HepG2 (cell line): Measurements from ENCODE around the gene INSR. TPM values are rescaled to one million over a fixed set of nuclear protein-coding genes. Genes with fewer than 3 reads are reported as not detected.

Source experiments
- ATAC-seq: fragments of 200-7000 bp; cut with Tn5 transposase; 3 replicates; pipeline ENCODE4 v1.9.1; 2020; ENCODE audit warnings: mild to moderate bottlenecking, moderate library complexity
- BruUV-seq: library from RNA; stranded (reverse); fragments of 400-500 nt; replicated peaks from 2 replicates; lab custom pipeline; 2021; lab: Mats Ljungman, UMichigan
- CTCF ChIA-PET: fragments of 300-600 bp; formaldehyde crosslinking; extraction: SDS; loops from one replicate; lab custom pipeline; 2021; ENCODE audit warnings: low total read pairs, inconsistent platforms, low intra/inter-chr PET ratio; lab: Yijun Ruan, JAX
- POLR2A ChIA-PET: fragments of 350-600 bp; sonication (Branson Sonifier 250); formaldehyde crosslinking; loops from one replicate; lab custom pipeline; 2020; ENCODE audit warnings: antibody characterized with exemption, inconsistent platforms; lab: Yijun Ruan, JAX
- DNase-seq: peaks from one replicate; pipeline ENCODE4 v3.0.0-alpha.2; 2015; ENCODE audit warnings: low spot score
- FAIRE-seq: peaks from 3 replicates; lab custom pipeline; 2011; peaks lifted over from hg19 to GRCh38; lab: Jason Lieb, UNC
- H2AFZ ChIP-seq: one replicate; pipeline ENCODE4 v1.6.1; 2011; ENCODE audit warnings: low read length, inconsistent platforms
- H3K27ac ChIP-seq: fragments of 300-600 bp; 3 replicates; pipeline ENCODE4 v1.8.0; 2011; ENCODE audit warnings: mixed run types, mild to moderate bottlenecking, mixed read lengths, low read length, inconsistent platforms; ENCODE audit not compliant: insufficient read depth; ENCODE audit errors: extremely low read length
- H3K27me3 ChIP-seq, 2 experiments: fragments of 200-600 bp in 1 of 2; 2 replicates in 1 of 2; 3 replicates in 1 of 2; pipeline versions ENCODE4 v1.6.0 to v1.8.0; 2011; ENCODE audit warnings: low read length in 2 of 2, mild to moderate bottlenecking in 2 of 2, moderate library complexity in 2 of 2, inconsistent platforms in 1 of 2; ENCODE audit not compliant: insufficient read depth in 2 of 2, control insufficient read depth in 1 of 2
- H3K36me3 ChIP-seq, 2 experiments: fragments of 200-600 bp in 1 of 2; replicated peaks in 1 of 2; 2 replicates in 1 of 2; 3 replicates in 1 of 2; pipeline versions ENCODE4 v1.5.1 to v1.8.0; 2011; ENCODE audit warnings: low read length in 2 of 2, inconsistent platforms in 1 of 2; ENCODE audit not compliant: insufficient read depth in 2 of 2, control insufficient read depth in 1 of 2
- H3K4me1 ChIP-seq: 2 replicates; pipeline ENCODE4 v1.5.1; 2012; ENCODE audit warnings: low read length, inconsistent platforms; ENCODE audit not compliant: insufficient read depth
- H3K4me2 ChIP-seq: 2 replicates; pipeline ENCODE4 v1.6.0; 2011; ENCODE audit warnings: low read depth, low read length, inconsistent platforms
- H3K4me3 ChIP-seq, 3 experiments: fragments of 200-600 bp in 1 of 3; sonication (generic), shearing (Covaris generic) in 1 of 3; replicated peaks in 1 of 3; 2 replicates each; pipeline ENCODE4 v1.5.1; 2011 to 2016; ENCODE audit warnings: low read length in 3 of 3, inconsistent platforms in 2 of 3, low read depth in 2 of 3, mild to moderate bottlenecking in 2 of 3, control low read depth in 1 of 3, mixed read lengths in 1 of 3; ENCODE audit not compliant: insufficient read depth in 1 of 3
- H3K79me2 ChIP-seq: one replicate; pipeline ENCODE4 v1.6.1; 2011; ENCODE audit warnings: low read length, inconsistent platforms; ENCODE audit not compliant: insufficient read depth
- H3K9ac ChIP-seq: 2 replicates; pipeline ENCODE4 v1.6.0; 2011; ENCODE audit warnings: mild to moderate bottlenecking, low read depth, low read length, inconsistent platforms; ENCODE audit not compliant: insufficient read depth
- H3K9me3 ChIP-seq: 2 replicates; pipeline ENCODE4 v1.5.1; 2012; ENCODE audit warnings: mild to moderate bottlenecking, low read length
- H4K20me1 ChIP-seq: 2 replicates; pipeline ENCODE4 v1.6.0; 2011; ENCODE audit warnings: inconsistent platforms, mild to moderate bottlenecking, low read length, moderate library complexity; ENCODE audit not compliant: insufficient read depth
- CBX2 ChIP-seq, 2 experiments: fragments of 200-600 bp in 1 of 2; sonication (generic); formaldehyde crosslinking in 1 of 2; IDR thresholded peaks; 2 replicates each; pipeline versions ENCODE4 v1.7.0 to v1.8.1; 2018 to 2022; ENCODE audit warnings: low read depth in 2 of 2, low read length in 1 of 2, mild to moderate bottlenecking in 1 of 2, missing genetic modification reagents in 1 of 2
- KAT8 ChIP-seq: IDR thresholded peaks from 2 replicates; pipeline ENCODE4 v1.6.1; 2016; ENCODE audit warnings: missing genetic modification reagents, missing compliant biosample characterization
- KLF11 ChIP-seq: IDR thresholded peaks from 2 replicates; pipeline ENCODE4 v1.6.1; 2016; ENCODE audit warnings: missing compliant biosample characterization
- MAF1 ChIP-seq: sonication (generic); formaldehyde crosslinking; IDR thresholded peaks from 2 replicates; pipeline ENCODE4 v1.5.0; 2020; ENCODE audit warnings: missing genetic modification reagents, borderline replicate concordance
- SMAD3 ChIP-seq: sonication (generic); formaldehyde crosslinking; IDR thresholded peaks from 2 replicates; pipeline ENCODE4 v1.4.0; 2020; ENCODE audit warnings: missing genetic modification reagents
- SSRP1 ChIP-seq: IDR thresholded peaks from 2 replicates; pipeline ENCODE4 v1.6.1; 2016; ENCODE audit warnings: control low read depth
- ZNF121 ChIP-seq: sonication (generic); formaldehyde crosslinking; IDR thresholded peaks from 2 replicates; pipeline ENCODE4 v1.5.0; 2020; ENCODE audit warnings: mild to moderate bottlenecking, missing genetic modification reagents
- ZNF205 ChIP-seq: IDR thresholded peaks from 2 replicates; pipeline ENCODE4 v1.6.1; 2018; ENCODE audit warnings: missing biosample characterization, missing genetic modification reagents
- ZNF331 ChIP-seq: sonication (generic); formaldehyde crosslinking; IDR thresholded peaks from 2 replicates; pipeline ENCODE4 v1.4.0; 2020; ENCODE audit warnings: missing genetic modification reagents
- WGBS: methylation state at CpG from one replicate; pipeline ENCODE4 v1.1.6; 2017; ENCODE audit warnings: low lambda C conversion rate; 5-methylcytosine and 5-hydroxymethylcytosine counted together
- in situ Hi-C: cut with HindIII; loops from 2 replicates; pipeline ENCODE4 v1.10.0; 2017; ENCODE audit warnings: low pct_unique_long_range_greater_than_20kb; ENCODE audit not compliant: extremely low pct_ligation_motif_present
- intact Hi-C: fragments of 100-400 bp; cut with micrococcal nuclease; formaldehyde crosslinking; loops from one replicate; pipeline ENCODE4 v1.10.0; 2022; ENCODE audit not compliant: unreplicated experiment
- polyA plus RNA-seq, 8 experiments: library from polyadenylated mRNA; depleted of rRNA in 3 of 8; stranded (reverse) in 7 of 8; unstranded in 1 of 8; fragments of >200 nt; fragmentation: Illumina TruSeq in 4 of 8; extraction: Trizol in 4 of 8; gene quantifications; 2 replicates each; pipeline versions ENCODE4 v1.2.1 to v1.2.3, GENCODE V29; 2011 to 2016; ENCODE audit warnings: low read depth in 4 of 8, missing spikeins in 1 of 8, mixed read lengths in 1 of 8; ENCODE audit not compliant: insufficient read depth in 1 of 8
- total RNA-seq, 5 experiments: library from RNA; depleted of rRNA; stranded (reverse); fragments of >200 nt; fragmentation: Illumina TruSeq; extraction: Trizol; gene quantifications; 2 replicates each; pipeline ENCODE4 v1.2.3, GENCODE V29; 2016; ENCODE audit warnings: low read depth in 1 of 5
- TF ChIP-seq, protein P1 (sequence below): IDR thresholded peaks from 2 replicates; pipeline ENCODE4 v1.6.1; 2016; ENCODE audit warnings: low read depth, missing genetic modification reagents, missing compliant biosample characterization
- TF ChIP-seq, protein P2 (sequence below): sonication (generic); formaldehyde crosslinking; IDR thresholded peaks from 2 replicates; pipeline ENCODE4 v1.4.0; 2020; ENCODE audit warnings: missing genetic modification reagents
- TF ChIP-seq, protein P3 (sequence below): IDR thresholded peaks from 2 replicates; pipeline ENCODE4 v1.6.1; 2016; ENCODE audit warnings: control low read depth
- TF ChIP-seq, protein P4 (sequence below): IDR thresholded peaks from 2 replicates; pipeline ENCODE4 v1.6.1; 2012; ENCODE audit warnings: inconsistent platforms

Gene INSR
- total and polyA plus RNA-seq, 2 of the 13 experiments (the other 11 are each of a cell fraction or from before 2014, with no cell fraction given) = 24.2 to 29.8 TPM

DNA sequence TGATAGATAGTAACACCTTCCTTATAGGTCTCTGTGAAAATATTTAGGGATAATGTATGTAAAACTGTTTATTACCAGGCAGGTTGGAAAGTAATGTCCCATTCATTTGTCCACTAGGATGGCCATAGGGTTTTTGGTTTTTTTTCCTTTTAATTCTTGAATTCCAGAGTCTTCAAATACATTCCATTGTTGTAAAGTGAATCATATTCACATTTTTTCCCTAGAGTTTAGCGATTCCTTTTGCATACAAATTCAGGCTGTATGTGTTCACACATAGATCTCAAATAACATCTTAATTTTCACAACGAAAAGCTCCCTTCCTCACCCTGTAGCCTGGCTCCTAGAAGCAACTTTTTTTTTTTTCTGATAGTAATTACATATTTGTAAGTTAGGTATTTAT lies 226.5 kb downstream of the INSR start:
- ChIA-PET POLR2A (no interaction called here), CTCF (no interaction called here)
- intact Hi-C loops = no loop called here
- peaks cover 14% of the 10 kb centered on the region for H3K4me1 ChIP-seq
- H2AFZ ChIP-seq = no peak overlapping the region
- H3K27ac ChIP-seq = no peak overlapping the region
- no peak overlapping the region for H3K4me2 ChIP-seq
- H3K9ac ChIP-seq = no peak overlapping the region
- 64% methylated on average over 2 of the region's 2 CpGs for WGBS
- ATAC-seq = no peak
- H3K36me3 ChIP-seq = peaks cover 0 to 13% of the 10 kb centered on the region in 2 experiments; a peak in 3 of 5 replicates
- H3K79me2 ChIP-seq = peaks cover 11% of the 10 kb centered on the region
- H3K9me3 ChIP-seq = peaks cover 7% of the 10 kb centered on the region
- H4K20me1 ChIP-seq = no peaks in the 10 kb centered on the region
- DNase-seq = no peak
- no peak overlapping the region for H3K4me3 ChIP-seq
- no peak for FAIRE-seq
- H3K27me3 ChIP-seq = no peaks in the 10 kb centered on the region; a peak in 1 of 5 replicates
- in situ Hi-C loops = no loop called here
- BruUV-seq = no TSS peak
- no peak for TF ChIP-seq ZNF121
- TF ChIP-seq, protein P1, sequence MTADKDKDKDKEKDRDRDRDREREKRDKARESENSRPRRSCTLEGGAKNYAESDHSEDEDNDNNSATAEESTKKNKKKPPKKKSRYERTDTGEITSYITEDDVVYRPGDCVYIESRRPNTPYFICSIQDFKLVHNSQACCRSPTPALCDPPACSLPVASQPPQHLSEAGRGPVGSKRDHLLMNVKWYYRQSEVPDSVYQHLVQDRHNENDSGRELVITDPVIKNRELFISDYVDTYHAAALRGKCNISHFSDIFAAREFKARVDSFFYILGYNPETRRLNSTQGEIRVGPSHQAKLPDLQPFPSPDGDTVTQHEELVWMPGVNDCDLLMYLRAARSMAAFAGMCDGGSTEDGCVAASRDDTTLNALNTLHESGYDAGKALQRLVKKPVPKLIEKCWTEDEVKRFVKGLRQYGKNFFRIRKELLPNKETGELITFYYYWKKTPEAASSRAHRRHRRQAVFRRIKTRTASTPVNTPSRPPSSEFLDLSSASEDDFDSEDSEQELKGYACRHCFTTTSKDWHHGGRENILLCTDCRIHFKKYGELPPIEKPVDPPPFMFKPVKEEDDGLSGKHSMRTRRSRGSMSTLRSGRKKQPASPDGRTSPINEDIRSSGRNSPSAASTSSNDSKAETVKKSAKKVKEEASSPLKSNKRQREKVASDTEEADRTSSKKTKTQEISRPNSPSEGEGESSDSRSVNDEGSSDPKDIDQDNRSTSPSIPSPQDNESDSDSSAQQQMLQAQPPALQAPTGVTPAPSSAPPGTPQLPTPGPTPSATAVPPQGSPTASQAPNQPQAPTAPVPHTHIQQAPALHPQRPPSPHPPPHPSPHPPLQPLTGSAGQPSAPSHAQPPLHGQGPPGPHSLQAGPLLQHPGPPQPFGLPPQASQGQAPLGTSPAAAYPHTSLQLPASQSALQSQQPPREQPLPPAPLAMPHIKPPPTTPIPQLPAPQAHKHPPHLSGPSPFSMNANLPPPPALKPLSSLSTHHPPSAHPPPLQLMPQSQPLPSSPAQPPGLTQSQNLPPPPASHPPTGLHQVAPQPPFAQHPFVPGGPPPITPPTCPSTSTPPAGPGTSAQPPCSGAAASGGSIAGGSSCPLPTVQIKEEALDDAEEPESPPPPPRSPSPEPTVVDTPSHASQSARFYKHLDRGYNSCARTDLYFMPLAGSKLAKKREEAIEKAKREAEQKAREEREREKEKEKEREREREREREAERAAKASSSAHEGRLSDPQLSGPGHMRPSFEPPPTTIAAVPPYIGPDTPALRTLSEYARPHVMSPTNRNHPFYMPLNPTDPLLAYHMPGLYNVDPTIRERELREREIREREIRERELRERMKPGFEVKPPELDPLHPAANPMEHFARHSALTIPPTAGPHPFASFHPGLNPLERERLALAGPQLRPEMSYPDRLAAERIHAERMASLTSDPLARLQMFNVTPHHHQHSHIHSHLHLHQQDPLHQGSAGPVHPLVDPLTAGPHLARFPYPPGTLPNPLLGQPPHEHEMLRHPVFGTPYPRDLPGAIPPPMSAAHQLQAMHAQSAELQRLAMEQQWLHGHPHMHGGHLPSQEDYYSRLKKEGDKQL (CRISPR knock-in tag) = no peak
- no peak for TF ChIP-seq SSRP1 (CRISPR knock-in tag)
- TF ChIP-seq CBX2 (IDR thresholded peaks at IDR 0.05; ENCODE audit: low read depth, low read length) = no peak
- TF ChIP-seq CBX2 (CRISPR knock-in tag; IDR thresholded peaks at IDR 0.05; ENCODE audit: low read depth) = no peak
- TF ChIP-seq, protein P2, sequence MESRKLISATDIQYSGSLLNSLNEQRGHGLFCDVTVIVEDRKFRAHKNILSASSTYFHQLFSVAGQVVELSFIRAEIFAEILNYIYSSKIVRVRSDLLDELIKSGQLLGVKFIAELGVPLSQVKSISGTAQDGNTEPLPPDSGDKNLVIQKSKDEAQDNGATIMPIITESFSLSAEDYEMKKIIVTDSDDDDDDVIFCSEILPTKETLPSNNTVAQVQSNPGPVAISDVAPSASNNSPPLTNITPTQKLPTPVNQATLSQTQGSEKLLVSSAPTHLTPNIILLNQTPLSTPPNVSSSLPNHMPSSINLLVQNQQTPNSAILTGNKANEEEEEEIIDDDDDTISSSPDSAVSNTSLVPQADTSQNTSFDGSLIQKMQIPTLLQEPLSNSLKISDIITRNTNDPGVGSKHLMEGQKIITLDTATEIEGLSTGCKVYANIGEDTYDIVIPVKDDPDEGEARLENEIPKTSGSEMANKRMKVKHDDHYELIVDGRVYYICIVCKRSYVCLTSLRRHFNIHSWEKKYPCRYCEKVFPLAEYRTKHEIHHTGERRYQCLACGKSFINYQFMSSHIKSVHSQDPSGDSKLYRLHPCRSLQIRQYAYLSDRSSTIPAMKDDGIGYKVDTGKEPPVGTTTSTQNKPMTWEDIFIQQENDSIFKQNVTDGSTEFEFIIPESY (CRISPR knock-in tag) = no peak
- no peak for TF ChIP-seq MAF1
- no peak for TF ChIP-seq KLF11 (CRISPR knock-in tag)
- TF ChIP-seq, protein P3, sequence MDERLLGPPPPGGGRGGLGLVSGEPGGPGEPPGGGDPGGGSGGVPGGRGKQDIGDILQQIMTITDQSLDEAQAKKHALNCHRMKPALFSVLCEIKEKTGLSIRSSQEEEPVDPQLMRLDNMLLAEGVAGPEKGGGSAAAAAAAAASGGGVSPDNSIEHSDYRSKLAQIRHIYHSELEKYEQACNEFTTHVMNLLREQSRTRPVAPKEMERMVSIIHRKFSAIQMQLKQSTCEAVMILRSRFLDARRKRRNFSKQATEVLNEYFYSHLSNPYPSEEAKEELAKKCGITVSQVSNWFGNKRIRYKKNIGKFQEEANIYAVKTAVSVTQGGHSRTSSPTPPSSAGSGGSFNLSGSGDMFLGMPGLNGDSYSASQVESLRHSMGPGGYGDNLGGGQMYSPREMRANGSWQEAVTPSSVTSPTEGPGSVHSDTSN (CRISPR knock-in tag) = no peak
- TF ChIP-seq ZNF331 (CRISPR knock-in tag) = no peak
- TF ChIP-seq, protein P4, sequence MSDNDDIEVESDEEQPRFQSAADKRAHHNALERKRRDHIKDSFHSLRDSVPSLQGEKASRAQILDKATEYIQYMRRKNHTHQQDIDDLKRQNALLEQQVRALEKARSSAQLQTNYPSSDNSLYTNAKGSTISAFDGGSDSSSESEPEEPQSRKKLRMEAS = no peak
- TF ChIP-seq SMAD3 = no peak
- no peak for TF ChIP-seq ZNF205 (CRISPR knock-in tag)
- TF ChIP-seq KAT8 = no peak
